Brain microvascular endothelial cell (primary cell): ENCODE data around the gene OR8A1.

Experiments used
- DNase-seq: peaks from one replicate; pipeline ENCODE4 v3.0.0-alpha.2; 2020
- H3K27ac ChIP-seq: fragments of 250-450 bp; sonication (Bioruptor Pico); 2 replicates; pipeline ENCODE4 v1.5.1; 2020; ENCODE audit warnings: mild to moderate bottlenecking, moderate library complexity
- H3K27me3 ChIP-seq: fragments of 250-450 bp; sonication (Bioruptor Pico); replicated peaks from 2 replicates; pipeline ENCODE4 v1.5.1; 2020; ENCODE audit warnings: mild to moderate bottlenecking
- H3K36me3 ChIP-seq: fragments of 250-450 bp; sonication (Bioruptor Pico); replicated peaks from 2 replicates; pipeline ENCODE4 v1.5.1; 2020; ENCODE audit warnings: mild to moderate bottlenecking
- H3K4me3 ChIP-seq: 2 replicates; pipeline ENCODE4 v1.5.1; 2011; ENCODE audit warnings: low read depth, mild to moderate bottlenecking, control low read depth, low read length, moderate library complexity
- CTCF ChIP-seq: IDR thresholded peaks from 2 replicates; pipeline ENCODE4 v1.5.1; 2011; ENCODE audit warnings: low read depth, mild to moderate bottlenecking, moderate library complexity, low read length, control low read depth, inconsistent platforms; ENCODE audit errors: missing control alignments
- in situ Hi-C: cut with HindIII; loops from 2 replicates; pipeline ENCODE4 v1.10.0; 2017; ENCODE audit warnings: low sequenced_read_pairs, low pct_ligation_motif_present

OR8A1 gene

GRCh38 chr11:124536520-124536919, 33.3 kb upstream of the OR8A1 start:
- H3K4me3 ChIP-seq: no peak overlapping the region
- H3K36me3 ChIP-seq: no peaks in the 10 kb centered on the region
- H3K27ac ChIP-seq: peak overlapping the region; percentile 99
- peak; percentile 51 for TF ChIP-seq CTCF
- in situ Hi-C loops: no loop called here
- H3K27me3 ChIP-seq: no peaks in the 10 kb centered on the region
- peak; percentile 99 for DNase-seq

GRCh38 chr11:124538019-124538418, 31.8 kb upstream of the OR8A1 start:
- peak; percentile 99 for DNase-seq
- in situ Hi-C loops: no loop called here
- Histone ChIP-seq H3K4me3 (no peak overlapping the region), H3K27ac (peak overlapping the region; percentile 99), H3K27me3 (no peaks in the 10 kb centered on the region), H3K36me3 (no peaks in the 10 kb centered on the region)
- no peak for TF ChIP-seq CTCF

- in situ Hi-C loops: no loop called here
- Histone ChIP-seq H3K27ac (no peak overlapping the region), H3K36me3 (no peaks in the 10 kb centered on the region), H3K4me3 (no peak overlapping the region), H3K27me3 (no peaks in the 10 kb centered on the region)
- no peak for TF ChIP-seq CTCF
- DNase-seq: no peak
These were observed 28.6 kb upstream of the OR8A1 start for GRCh38 chr11:124541204-124541603.

- Histone ChIP-seq H3K36me3 (no peaks in the 10 kb centered on the region), H3K4me3 (no peak overlapping the region), H3K27me3 (no peaks in the 10 kb centered on the region), H3K27ac (no peak overlapping the region)
- in situ Hi-C loops: no loop called here
- TF ChIP-seq CTCF: no peak
- DNase-seq: no peak
These were observed 26.7 kb upstream of the OR8A1 start for GRCh38 chr11:124543145-124543544.

- TF ChIP-seq CTCF: no peak
- no peaks in the 10 kb centered on the region for H3K36me3 ChIP-seq
- H3K27me3 ChIP-seq: no peaks in the 10 kb centered on the region
- H3K4me3 ChIP-seq: no peak within 1 kb of the TSS
- in situ Hi-C loops: no loop called here
- DNase-seq: no peak
- no peak within 1 kb of the TSS for H3K27ac ChIP-seq
These were observed 26.2 kb upstream of the OR8A1 start, which contains the start of gene OR8B12 for GRCh38 chr11:124543554-124543953. Gene OR8B12 (minus strand): TSS chr11:124543654. CDS start chr11:124543654, 0 bp downstream.

GRCh38 chr11:124551189-124551588, 18.6 kb upstream of the OR8A1 start:
- H3K27ac ChIP-seq: no peak overlapping the region
- in situ Hi-C loops: no loop called here
- peak; percentile 32 for TF ChIP-seq CTCF

More at GRCh38 chr11:124551189-124551588, 18.6 kb upstream of the OR8A1 start:
- Histone ChIP-seq H3K36me3 (no peaks in the 10 kb centered on the region), H3K4me3 (no peak overlapping the region), H3K27me3 (no peaks in the 10 kb centered on the region)
- DNase-seq: no peak
